Stomach (tissue), 9 donors: ENCODE results near the gene DHODH. TPM values are rescaled to one million over a fixed set of nuclear protein-coding genes. Genes with fewer than 3 reads are reported as not detected.

Source experiments
- DNase-seq, 2 donors: peaks; one replicate each; pipeline versions ENCODE4 v3.0.0 to v3.0.0-alpha.2; 2013 to 2019
- H3K27ac ChIP-seq, 5 donors: fragments of 200-600 bp in 4 of 5; sonication (generic) in 4 of 5; one replicate each; pipeline ENCODE4 v1.5.1; 2013 to 2019; ENCODE audit warnings: mild to moderate bottlenecking in 1 of 5, moderate library complexity in 1 of 5
- H3K27me3 ChIP-seq, 3 donors: fragments of 200-600 bp; sonication (generic); one replicate each; pipeline ENCODE4 v1.5.1; 2017 to 2019; ENCODE audit warnings: mixed run types in 1 of 3
- H3K36me3 ChIP-seq, 4 donors: fragments of 200-600 bp; sonication (generic); 1 replicate in 3 of 4; 2 replicates in 1 of 4; pipeline ENCODE4 v1.5.1; 2016 to 2019
- H3K4me1 ChIP-seq, 4 donors: fragments of 200-600 bp; sonication (generic); one replicate each; pipeline ENCODE4 v1.5.1; 2016 to 2019
- H3K4me3 ChIP-seq, 4 donors: fragments of 200-600 bp; sonication (generic) in 3 of 4; one replicate each; pipeline ENCODE4 v1.5.1; 2016 to 2019; ENCODE audit warnings: mild to moderate bottlenecking in 1 of 4
- H3K9me3 ChIP-seq, 4 donors: fragments of 200-600 bp; sonication (generic); one replicate each; pipeline ENCODE4 v1.5.1; 2016 to 2019
- CTCF ChIP-seq, 7 experiments: fragments of 450-650 bp in 4 of 7; fragments of 200-600 bp in 3 of 7; sonication (generic) in 3 of 7; IDR thresholded peaks; one replicate each; pipeline ENCODE4 v1.5.1; 2016 to 2019; ENCODE audit warnings: antibody characterized with exemption in 7 of 7, control low read depth in 2 of 7, mild to moderate bottlenecking in 1 of 7
- EP300 ChIP-seq: sonication (generic); formaldehyde crosslinking; IDR thresholded peaks from one replicate; pipeline ENCODE4 v1.6.1; 2017; ENCODE audit warnings: antibody characterized with exemption
- POLR2A ChIP-seq, 4 donors: fragments of 450-650 bp; IDR thresholded peaks; one replicate each; pipeline ENCODE4 v1.6.1; 2016; ENCODE audit warnings: antibody characterized with exemption in 4 of 4, control low read depth in 2 of 4, mild to moderate bottlenecking in 1 of 4, moderate library complexity in 1 of 4
- POLR2AphosphoS5 ChIP-seq, 3 donors: sonication (generic); formaldehyde crosslinking; IDR thresholded peaks; one replicate each; pipeline ENCODE4 v1.6.1; 2016; ENCODE audit warnings: antibody characterized with exemption in 3 of 3
- WGBS, 5 donors: extraction: QIAGEN DNeasy Blood & Tissue Kit in 3 of 5; methylation state at CpG; one replicate each; pipeline versions ENCODE4 v1.1.5 to v1.1.7; 2013 to 2018; 5-methylcytosine and 5-hydroxymethylcytosine counted together
- intact Hi-C: fragments of 100-400 bp; cut with DNase I; formaldehyde crosslinking; loops from one replicate; pipeline ENCODE4 v1.15.1; 2023; ENCODE audit warnings: low total_unique reads
- polyA plus RNA-seq, 3 donors: library from polyadenylated mRNA; stranded (reverse); fragments of 200-250 nt; gene quantifications; one replicate each; pipeline ENCODE4 v1.2.3, GENCODE V29; 2013
- total RNA-seq, 5 donors: library from RNA; depleted of rRNA; stranded (reverse); fragments of >200 nt; gene quantifications; one replicate each; pipeline versions ENCODE4 v1.1.0 to v1.2.3, GENCODE V29; 2014 to 2016
- donor health status: healthy with polysubstance abuse.
- donor health status: Bipolar disorder and iron deficiency.
- donor health status: healthy.

Gene DHODH
- total and polyA plus RNA-seq, 8 donors: 1.2 to 6.0 (median 3.7) TPM; not detected in 1

GRCh38 chr16:71973001-71973400 lies 35.5 kb upstream of the DHODH start:
- Histone ChIP-seq H3K4me1 (peaks cover 0 to 9% (median 0%) of the 10 kb centered on the region in 4 donors), H3K36me3 (no peaks in the 10 kb centered on the region), H3K27me3 (no peaks in the 10 kb centered on the region), H3K4me3 (no peak overlapping the region), H3K9me3 (no peaks in the 10 kb centered on the region), H3K27ac (no peak overlapping the region)
- intact Hi-C loops: no loop called here
- no peak for DNase-seq
- WGBS, 5 donors: 42 to 63% (median 56%) methylated on average over 9 of the region's 9 CpGs
- TF ChIP-seq EP300 (no peak), POLR2A (IDR thresholded peaks at IDR 0.05) (no peak), CTCF (IDR thresholded peaks at IDR 0.05) (no peak), POLR2AphosphoS5 (IDR thresholded peaks at IDR 0.05) (no peak)

DNA sequence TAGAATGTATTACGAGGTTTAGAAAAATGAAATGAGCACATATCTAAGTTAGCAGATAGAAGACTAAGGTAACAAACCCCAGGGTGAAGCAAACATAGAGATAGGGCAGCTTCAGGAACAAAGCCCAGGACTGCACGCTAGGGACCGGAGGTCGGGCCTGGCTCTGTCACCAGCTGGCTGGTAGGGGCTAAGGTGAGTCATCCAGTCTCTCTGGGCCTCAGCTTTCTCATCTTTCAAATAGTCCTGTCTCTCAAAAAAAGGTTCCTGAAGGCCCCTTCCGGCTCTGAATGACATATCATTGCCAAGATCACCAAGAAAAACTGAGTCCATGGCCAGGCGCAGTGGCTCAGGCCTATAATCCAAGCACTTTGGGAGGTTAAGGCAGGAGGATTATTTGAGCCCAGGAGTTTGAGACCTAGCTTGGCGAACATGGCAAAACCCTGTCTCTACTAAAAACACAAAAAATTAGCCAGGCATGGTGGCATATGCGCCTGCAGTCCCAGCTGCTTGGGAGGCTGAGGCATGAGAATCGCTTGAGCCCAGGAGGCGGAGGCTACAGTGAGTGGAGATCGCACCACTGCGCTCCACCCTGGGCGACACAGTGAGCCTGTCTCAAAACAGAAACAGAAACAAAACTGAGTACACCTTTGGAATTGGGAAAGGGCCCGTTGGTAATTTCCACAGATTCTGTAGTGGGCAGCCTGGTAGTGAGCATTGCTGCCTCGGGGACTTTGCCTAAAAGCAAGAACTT lies 34.3 kb upstream of the DHODH start:
- intact Hi-C loops: no loop called here
- no peak for DNase-seq
- Histone ChIP-seq H3K27me3 (no peaks in the 10 kb centered on the region), H3K36me3 (no peaks in the 10 kb centered on the region), H3K4me1 (peaks cover 0 to 9% (median 0%) of the 10 kb centered on the region in 4 donors), H3K4me3 (no peak overlapping the region), H3K9me3 (no peaks in the 10 kb centered on the region), H3K27ac (no peak overlapping the region)
- TF ChIP-seq POLR2A (IDR thresholded peaks at IDR 0.05) (no peak), CTCF (IDR thresholded peaks at IDR 0.05) (no peak), POLR2AphosphoS5 (IDR thresholded peaks at IDR 0.05) (no peak), EP300 (no peak)
- WGBS, 5 donors: 91 to 94% (median 93%) methylated on average over 15 of the region's 15 CpGs

DNA sequence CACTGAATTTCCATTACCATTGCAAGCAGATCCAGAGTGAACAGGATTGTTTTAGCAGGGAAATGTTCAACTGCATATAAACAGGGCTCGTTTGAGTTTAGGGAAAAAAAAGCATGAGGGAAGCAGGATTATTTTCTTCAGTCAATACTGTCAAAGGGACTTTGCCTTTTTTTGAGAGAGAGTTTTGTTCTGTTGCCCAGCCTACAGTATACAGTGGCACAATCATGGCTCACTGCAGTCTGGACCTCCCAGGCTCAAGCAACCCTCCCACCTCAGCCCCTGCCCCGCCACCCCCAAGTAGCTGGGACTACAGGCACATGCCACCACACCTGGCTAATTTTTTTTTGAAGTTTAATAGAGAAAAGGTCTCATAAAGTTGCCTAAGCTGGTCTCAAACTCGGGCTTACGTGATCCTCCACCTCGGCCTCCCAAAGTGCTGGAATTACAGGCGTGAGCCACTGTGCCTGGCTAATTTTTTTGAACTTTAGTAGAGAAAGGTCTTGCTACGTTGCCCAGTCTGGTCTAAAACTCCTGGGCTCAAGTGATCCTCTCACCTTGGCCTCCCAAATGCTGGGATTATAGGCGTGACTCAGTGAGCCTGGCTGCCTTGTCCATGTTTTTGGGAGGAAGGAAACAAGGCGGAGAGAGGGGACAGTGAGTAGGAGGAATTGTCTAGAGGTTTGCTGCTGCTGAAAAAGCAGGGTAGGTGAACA lies 23.1 kb upstream of the DHODH start:
- Histone ChIP-seq H3K4me3 (no peak overlapping the region), H3K4me1 (peaks cover 0 to 5% (median 2%) of the 10 kb centered on the region in 4 donors), H3K36me3 (no peaks in the 10 kb centered on the region), H3K9me3 (no peaks in the 10 kb centered on the region), H3K27ac (no peak overlapping the region), H3K27me3 (peaks cover 0 to 6% (median 0%) of the 10 kb centered on the region in 3 donors)
- 72 to 78% (median 76%) methylated on average over 9 of the region's 9 CpGs for WGBS, 5 donors
- TF ChIP-seq POLR2A (IDR thresholded peaks at IDR 0.05): no peak
- no peak for TF ChIP-seq EP300
- TF ChIP-seq CTCF (IDR thresholded peaks at IDR 0.05): no peak
- no peak for TF ChIP-seq POLR2AphosphoS5 (IDR thresholded peaks at IDR 0.05)
- intact Hi-C loops: no loop called here
- DNase-seq: no peak

GRCh38 chr16:71986131-71986530 lies 22.4 kb upstream of the DHODH start:
- Histone ChIP-seq H3K36me3 (no peaks in the 10 kb centered on the region), H3K27ac (no peak overlapping the region), H3K9me3 (no peaks in the 10 kb centered on the region), H3K4me1 (peaks cover 0 to 5% (median 2%) of the 10 kb centered on the region in 4 donors), H3K27me3 (peaks cover 0 to 6% (median 0%) of the 10 kb centered on the region in 3 donors), H3K4me3 (no peak overlapping the region)
- TF ChIP-seq POLR2A (IDR thresholded peaks at IDR 0.05) (no peak), CTCF (IDR thresholded peaks at IDR 0.05) (no peak), POLR2AphosphoS5 (IDR thresholded peaks at IDR 0.05) (no peak), EP300 (no peak)
- intact Hi-C loops: no loop called here
- DNase-seq: no peak
- WGBS, 5 donors: 43 to 51% (median 47%) methylated on average over 4 of the region's 4 CpGs
